Activated T-cell treated with anti-CD3 and anti-CD28 coated beads, Interleukin-2, amount 50 U/mL, for 4 hours (primary cell): ENCODE results near the gene TIMMDC1. TPM values are rescaled to one million over a fixed set of nuclear protein-coding genes. Genes with fewer than 3 reads are reported as not detected.

Source experiments
- ATAC-seq, 2 donors: fragments of 200-7000 bp; cut with Tn5 transposase; one replicate each; pipeline ENCODE4 v1.10.0; 2021
- DNase-seq: peaks from one replicate; pipeline ENCODE4 v3.0.0-alpha.2; 2020
- H3K27me3 Mint-ChIP-seq: one replicate; pipeline ENCODE4 v1.8.0; 2021; ENCODE audit warnings: low read depth, mixed read lengths
- H3K36me3 Mint-ChIP-seq: one replicate; pipeline ENCODE4 v1.8.0; 2022; ENCODE audit warnings: mixed read lengths; ENCODE audit not compliant: insufficient read depth
- H3K4me1 Mint-ChIP-seq: one replicate; pipeline ENCODE4 v1.8.0; 2021; ENCODE audit warnings: low read depth, mixed read lengths
- H3K4me3 Mint-ChIP-seq: one replicate; pipeline ENCODE4 v1.8.0; 2021; ENCODE audit warnings: mild to moderate bottlenecking, moderate library complexity, mixed read lengths
- H3K9me3 Mint-ChIP-seq: one replicate; pipeline ENCODE4 v1.8.0; 2021; ENCODE audit warnings: mixed read lengths
- total RNA-seq, 3 donors: library from RNA; stranded (reverse); gene quantifications; one replicate each; pipeline ENCODE4 v1.2.1, GENCODE V29; 2021

The TIMMDC1 gene, protein sequence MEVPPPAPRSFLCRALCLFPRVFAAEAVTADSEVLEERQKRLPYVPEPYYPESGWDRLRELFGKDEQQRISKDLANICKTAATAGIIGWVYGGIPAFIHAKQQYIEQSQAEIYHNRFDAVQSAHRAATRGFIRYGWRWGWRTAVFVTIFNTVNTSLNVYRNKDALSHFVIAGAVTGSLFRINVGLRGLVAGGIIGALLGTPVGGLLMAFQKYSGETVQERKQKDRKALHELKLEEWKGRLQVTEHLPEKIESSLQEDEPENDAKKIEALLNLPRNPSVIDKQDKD
- 100 to 1,000 TPM; 112 to 120 (median 118) TPM for total RNA-seq

DNA sequence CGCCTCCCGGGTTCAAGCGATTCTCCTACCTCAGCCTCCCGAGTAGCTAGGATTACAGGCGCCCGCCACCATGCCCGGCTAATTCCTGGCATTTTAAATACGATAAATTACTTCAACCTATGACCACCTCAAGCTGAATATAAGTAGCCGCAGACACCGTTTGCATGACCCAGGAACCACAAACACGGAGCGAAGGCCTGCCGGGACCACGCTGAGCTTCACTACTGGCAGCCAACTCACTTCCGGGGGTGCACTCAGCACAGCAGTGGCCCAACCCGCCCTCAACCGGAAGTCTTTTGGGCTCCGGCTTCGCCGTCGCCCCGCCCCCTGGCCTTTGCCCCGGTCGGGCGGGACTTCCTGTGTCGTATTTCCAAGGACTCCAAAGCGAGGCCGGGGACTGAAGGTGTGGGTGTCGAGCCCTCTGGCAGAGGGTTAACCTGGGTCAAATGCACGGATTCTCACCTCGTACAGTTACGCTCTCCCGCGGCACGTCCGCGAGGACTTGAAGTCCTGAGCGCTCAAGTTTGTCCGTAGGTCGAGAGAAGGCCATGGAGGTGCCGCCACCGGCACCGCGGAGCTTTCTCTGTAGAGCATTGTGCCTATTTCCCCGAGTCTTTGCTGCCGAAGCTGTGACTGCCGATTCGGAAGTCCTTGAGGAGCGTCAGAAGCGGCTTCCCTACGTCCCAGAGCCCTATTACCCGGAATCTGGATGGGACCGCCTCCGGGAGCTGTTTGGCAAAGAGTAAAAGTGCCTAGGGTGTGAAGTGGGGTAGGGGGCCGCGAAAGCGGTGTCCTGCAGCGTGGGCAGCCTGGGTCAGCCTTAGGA lies at the start of gene TIMMDC1:
TIMMDC1 (plus strand) TSS at position 362 of the 826 bp plus-strand sequence; CDS start at position 549, 187 bp downstream.
- DNase-seq (peak; percentile 97), ATAC-seq (peak; percentile 99 to 100)
- H3K4me1 Mint-ChIP-seq, result peaks cover 27% of the 10 kb centered on the region
- peak within 1 kb of the TSS; percentile 92 for H3K4me3 Mint-ChIP-seq
- no peaks in the 10 kb centered on the region for H3K9me3 Mint-ChIP-seq
- peaks cover 12% of the 10 kb centered on the region for H3K36me3 Mint-ChIP-seq
- no peaks in the 10 kb centered on the region for H3K27me3 Mint-ChIP-seq

DNA sequence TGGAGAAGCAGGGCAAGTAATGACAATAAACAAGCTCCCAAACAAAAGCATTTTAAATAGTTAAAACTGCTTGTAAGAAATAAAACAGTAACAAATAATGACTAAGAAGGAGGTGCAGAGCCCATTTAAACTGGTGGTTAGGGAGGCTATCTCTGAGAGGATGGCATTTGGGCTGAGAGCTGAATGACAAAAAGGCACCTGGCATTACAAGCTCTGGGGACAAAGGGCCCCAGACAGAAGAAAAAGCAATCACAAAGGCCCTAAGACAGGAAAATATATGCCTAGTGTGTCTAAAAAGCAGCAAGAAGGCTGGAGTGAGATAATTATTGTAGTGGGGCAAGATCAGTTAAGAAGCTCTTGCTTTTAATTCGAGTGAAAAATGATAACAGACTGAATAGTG lies 44.5 kb upstream of the TIMMDC1 start:
- ATAC-seq (no peak), DNase-seq (no peak)
- Mint-ChIP-seq H3K9me3 (no peaks in the 10 kb centered on the region), H3K4me1 (peaks cover 6% of the 10 kb centered on the region), H3K4me3 (no peak overlapping the region), H3K27me3 (no peaks in the 10 kb centered on the region), H3K36me3 (peaks cover 38% of the 10 kb centered on the region)

DNA sequence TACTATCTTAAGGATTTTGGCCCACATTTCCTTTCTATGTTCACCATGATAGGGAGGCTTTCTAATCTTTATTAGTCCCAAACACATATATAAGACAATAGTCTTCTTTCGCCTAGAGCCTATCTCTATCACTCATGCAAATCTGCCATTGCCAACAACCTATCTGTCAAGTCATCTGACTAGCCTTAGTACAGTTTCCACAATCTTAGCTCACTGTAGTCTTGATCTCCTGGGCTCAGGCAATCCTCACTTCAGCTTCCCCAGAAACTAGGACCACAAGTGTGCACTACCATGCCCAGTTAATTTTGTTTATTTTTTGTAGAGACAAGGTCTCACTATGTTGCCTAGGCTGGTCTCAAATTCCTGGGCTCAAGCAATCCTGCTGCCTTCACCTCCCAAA lies 41.9 kb upstream of the TIMMDC1 start:
- H3K4me1 Mint-ChIP-seq, result peaks cover 12% of the 10 kb centered on the region
- no peak for ATAC-seq

DNA sequence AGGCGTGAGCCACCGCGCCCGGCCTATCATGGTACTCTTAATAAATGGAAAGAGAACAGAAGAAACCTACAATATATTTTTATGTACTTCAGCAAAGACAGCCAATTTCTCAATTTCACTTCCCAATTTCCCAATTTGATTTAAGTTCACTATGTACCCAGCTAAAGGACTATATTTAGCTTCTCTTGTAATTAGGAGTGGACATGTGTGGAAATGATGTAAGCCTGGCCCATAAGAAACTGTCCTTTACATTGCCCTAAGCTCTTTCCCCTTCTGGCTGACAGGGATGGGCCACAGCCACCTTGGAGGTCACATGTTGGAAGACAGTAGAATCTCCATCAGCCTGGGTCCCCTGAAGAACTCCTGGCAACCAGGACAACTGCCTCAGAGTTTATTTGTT lies 41.1 kb upstream of the TIMMDC1 start:
- Mint-ChIP-seq H3K27me3 (no peaks in the 10 kb centered on the region), H3K9me3 (no peaks in the 10 kb centered on the region), H3K36me3 (peaks cover 41% of the 10 kb centered on the region), H3K4me1 (peaks cover 18% of the 10 kb centered on the region), H3K4me3 (no peak overlapping the region)
- no peak for DNase-seq
- ATAC-seq, result no peak

More for the DNA sequence above, 41.9 kb upstream of the TIMMDC1 start:
- DNase-seq, result no peak
- H3K9me3 Mint-ChIP-seq, result no peaks in the 10 kb centered on the region
- H3K36me3 Mint-ChIP-seq, result peaks cover 41% of the 10 kb centered on the region
- no peaks in the 10 kb centered on the region for H3K27me3 Mint-ChIP-seq
- H3K4me3 Mint-ChIP-seq, result no peak overlapping the region

DNA sequence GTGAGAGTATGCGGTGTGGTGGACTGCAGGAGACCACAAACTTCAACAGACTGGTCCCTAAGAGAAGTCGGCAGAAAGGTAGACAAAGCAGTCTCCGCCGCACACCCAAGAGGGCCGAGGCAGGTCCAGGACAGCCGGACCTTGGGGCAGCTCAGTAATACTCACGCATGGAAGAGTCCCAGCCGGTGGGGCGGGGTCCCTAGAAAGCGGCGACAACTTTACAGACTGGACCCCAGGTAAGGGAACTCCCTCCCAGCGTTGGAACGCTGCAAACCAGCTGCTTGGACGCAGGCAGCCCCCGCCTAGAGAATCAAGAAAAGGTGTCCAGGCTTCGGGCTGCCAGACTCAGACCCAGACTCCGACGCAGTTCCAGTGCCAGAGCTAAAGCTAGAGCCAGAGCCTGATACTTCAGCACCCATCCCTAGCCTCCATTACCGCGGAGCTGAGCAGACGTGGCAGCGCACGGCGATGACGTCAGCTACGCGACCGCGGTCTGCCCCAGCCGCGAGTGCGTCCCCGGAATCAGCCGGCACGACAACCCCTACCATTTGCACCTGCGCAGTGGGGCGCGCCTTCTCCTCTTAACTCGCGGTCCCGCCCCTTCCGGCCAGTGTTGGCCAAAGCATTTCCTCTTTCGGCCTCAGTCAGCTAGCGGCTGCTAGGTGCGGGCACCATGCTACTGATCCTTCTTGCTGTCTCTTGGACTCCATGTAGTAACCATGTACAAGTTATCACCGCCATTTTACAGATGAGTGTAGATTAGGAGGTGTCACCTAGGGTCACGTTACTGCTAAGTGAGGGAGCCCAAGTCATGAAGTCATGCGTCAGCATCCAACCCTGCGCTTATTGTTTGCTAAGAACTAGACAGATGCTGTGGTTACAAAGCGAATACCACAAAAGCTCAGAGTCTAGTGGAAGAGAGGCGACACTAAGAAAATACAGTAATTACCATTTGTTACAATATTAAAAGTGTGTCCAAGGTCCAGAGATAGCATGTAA lies 34.9 kb upstream of the TIMMDC1 start, which contains the start of gene TMEM39A:
TMEM39A (minus strand) TSS at position 445 of the 999 bp plus-strand sequence. CDS start 1,541 bp downstream, outside the sequence.
- peak within 1 kb of the TSS; percentile 98 for H3K4me3 Mint-ChIP-seq
- no peaks in the 10 kb centered on the region for H3K9me3 Mint-ChIP-seq
- peak; percentile 98 for DNase-seq
- peaks cover 27% of the 10 kb centered on the region for H3K4me1 Mint-ChIP-seq
- peaks cover 16% of the 10 kb centered on the region for H3K36me3 Mint-ChIP-seq
- no peaks in the 10 kb centered on the region for H3K27me3 Mint-ChIP-seq
- peak; percentile 86 to 90 for ATAC-seq

DNA sequence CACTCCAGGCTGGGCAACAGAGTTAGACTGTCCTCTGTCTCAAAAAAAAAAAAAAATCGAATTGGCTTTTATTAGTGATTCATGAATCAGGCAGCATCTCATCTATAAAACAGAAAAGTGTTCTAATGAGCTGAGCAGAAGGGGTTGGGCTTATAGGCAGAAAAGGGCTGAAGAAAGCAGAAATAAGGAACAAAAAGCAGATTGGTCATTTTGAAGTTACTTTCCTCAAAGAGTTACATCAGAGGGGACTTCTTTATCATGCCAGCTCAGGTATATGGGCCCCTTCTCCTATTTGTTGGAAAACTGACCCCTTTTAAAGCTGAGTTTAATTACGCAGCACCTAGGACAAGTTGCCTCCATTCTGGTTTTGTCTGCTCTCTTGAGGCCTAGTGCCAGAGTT lies 30.3 kb upstream of the TIMMDC1 start:
- Mint-ChIP-seq H3K4me1 (peaks cover 38% of the 10 kb centered on the region), H3K27me3 (no peaks in the 10 kb centered on the region), H3K36me3 (peaks cover 12% of the 10 kb centered on the region), H3K9me3 (no peaks in the 10 kb centered on the region), H3K4me3 (peak overlapping the region; percentile 96)
- ATAC-seq, result no peak
- no peak for DNase-seq

DNA sequence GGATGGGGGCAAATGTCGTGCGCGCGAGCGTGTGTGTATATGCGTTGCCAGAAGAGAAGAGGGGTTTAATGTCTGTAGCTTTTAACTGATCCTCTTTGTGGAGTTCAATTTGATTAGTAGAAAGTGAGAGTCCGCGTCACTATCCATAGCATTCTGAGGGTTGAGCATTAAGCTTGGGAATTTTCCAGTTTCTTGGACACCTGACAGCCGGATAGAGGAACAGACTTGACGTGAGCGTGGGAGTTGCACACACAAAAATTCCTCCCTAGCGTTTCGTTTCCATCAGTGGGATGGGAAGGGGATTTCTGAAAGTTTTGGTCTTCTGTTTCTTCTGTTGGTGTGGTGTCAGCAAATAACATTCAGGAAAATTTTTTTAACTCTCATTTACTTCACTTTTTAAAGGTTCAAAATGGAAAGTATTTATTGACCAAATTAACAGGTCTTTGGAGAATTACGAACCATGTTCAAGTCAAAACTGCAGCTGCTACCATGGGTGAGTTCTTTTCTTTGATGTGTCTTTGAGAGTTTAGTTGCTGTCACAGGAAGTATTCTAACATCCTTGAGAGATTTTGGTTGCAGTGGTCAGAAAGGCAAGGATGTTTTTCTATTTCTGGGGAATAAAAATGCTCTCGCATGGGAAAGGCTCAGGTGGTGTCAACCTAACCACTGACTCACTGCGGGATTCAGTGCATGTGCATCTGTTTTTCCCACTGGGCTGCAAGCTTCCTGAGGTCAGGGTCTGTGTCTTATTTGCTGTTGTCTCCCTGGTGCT lies 28.7 kb upstream of the TIMMDC1 start:
- no peak for ATAC-seq
- no peak for DNase-seq
- H3K36me3 Mint-ChIP-seq, result peaks cover 12% of the 10 kb centered on the region
- peak overlapping the region; percentile 96 for H3K4me3 Mint-ChIP-seq
- H3K27me3 Mint-ChIP-seq, result no peaks in the 10 kb centered on the region
- no peaks in the 10 kb centered on the region for H3K9me3 Mint-ChIP-seq
- peaks cover 30% of the 10 kb centered on the region for H3K4me1 Mint-ChIP-seq

DNA sequence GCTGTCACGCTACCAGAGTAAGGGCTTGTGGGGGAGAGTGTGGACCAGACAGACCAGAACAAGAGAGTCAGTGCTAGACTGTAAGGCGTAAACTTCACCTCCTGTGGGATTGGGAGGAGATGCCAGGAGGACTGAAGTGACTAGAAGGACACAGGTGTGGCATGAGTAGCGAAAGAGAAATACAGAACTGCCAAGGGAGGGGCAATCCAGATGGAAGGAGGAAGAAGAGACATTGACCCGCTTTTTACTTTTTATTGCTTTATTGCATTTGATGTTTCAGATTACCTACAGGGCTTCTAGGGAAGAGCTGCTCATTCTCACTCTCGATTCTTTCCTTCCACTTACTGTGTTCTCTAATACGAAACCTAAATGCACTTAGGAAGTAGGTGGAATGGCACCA lies 27.5 kb upstream of the TIMMDC1 start:
- no peak for ATAC-seq
- DNase-seq, result no peak
- H3K36me3 Mint-ChIP-seq, result peaks cover 15% of the 10 kb centered on the region
- peak overlapping the region; percentile 56 for H3K4me3 Mint-ChIP-seq
- H3K9me3 Mint-ChIP-seq, result no peaks in the 10 kb centered on the region
- peaks cover 30% of the 10 kb centered on the region for H3K4me1 Mint-ChIP-seq
- no peaks in the 10 kb centered on the region for H3K27me3 Mint-ChIP-seq

DNA sequence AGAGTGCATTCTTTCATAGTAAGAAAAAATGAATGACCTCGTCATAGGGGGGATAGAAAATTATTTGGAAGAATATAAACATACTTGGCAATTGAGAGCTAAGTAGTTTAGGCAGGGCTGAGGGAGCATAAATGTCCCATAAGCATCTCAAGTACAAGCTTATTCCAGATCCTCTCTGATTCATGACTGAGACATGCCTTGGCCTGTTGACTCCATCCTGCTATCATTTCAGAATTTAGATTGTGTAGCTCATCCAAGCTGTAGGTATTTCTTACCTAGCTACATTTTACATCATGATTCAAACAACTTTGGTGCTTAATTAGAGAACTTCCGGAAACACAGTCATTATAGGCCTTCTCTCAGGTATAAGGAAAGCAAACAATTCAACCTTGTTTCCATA lies 17.3 kb upstream of the TIMMDC1 start:
- no peak overlapping the region for H3K4me3 Mint-ChIP-seq
- no peaks in the 10 kb centered on the region for H3K4me1 Mint-ChIP-seq
- H3K27me3 Mint-ChIP-seq, result no peaks in the 10 kb centered on the region
- peaks cover 39% of the 10 kb centered on the region for H3K36me3 Mint-ChIP-seq
- H3K9me3 Mint-ChIP-seq, result no peaks in the 10 kb centered on the region
- DNase-seq (no peak), ATAC-seq (no peak)

DNA sequence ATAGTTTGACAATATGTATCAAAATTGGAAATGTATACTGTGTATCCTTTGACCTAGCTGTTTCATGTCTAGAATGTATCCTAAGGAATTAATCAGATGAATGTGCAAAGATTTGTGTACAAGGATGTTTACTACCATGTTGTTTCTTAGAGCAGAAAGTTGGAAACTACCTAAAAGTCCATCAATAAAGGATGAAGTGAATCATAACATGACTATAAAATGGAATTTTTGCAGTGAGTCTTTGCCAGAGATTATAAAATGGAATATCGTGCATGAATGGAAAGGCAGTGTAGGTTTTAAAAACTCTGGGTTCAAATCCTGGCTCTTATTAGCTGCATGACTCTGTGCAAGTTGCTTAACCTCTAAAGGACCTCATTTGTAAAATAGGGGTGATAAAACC lies 15.2 kb upstream of the TIMMDC1 start:
- ATAC-seq (no peak), DNase-seq (no peak)
- Mint-ChIP-seq H3K4me1 (no peaks in the 10 kb centered on the region), H3K9me3 (no peaks in the 10 kb centered on the region), H3K4me3 (no peak overlapping the region), H3K27me3 (no peaks in the 10 kb centered on the region), H3K36me3 (peaks cover 29% of the 10 kb centered on the region)

DNA sequence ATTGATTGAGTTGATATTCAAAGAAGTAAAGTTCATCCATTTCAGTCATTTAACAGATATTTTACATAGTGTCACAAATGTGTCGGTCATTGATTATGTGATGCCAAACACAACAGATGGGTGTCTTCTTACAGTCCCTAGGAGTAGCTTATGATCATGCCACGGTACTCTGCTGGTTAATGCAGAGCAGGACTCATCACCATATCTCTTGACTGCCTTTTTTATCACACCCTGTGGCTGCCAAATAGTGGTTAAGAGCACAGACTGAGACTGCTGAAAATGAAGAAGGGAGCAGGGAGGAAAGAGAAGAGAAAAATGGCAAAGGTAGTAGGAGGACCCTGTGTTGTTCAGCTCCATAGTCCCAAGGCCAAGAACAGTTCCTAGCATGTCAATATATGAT lies 12.8 kb upstream of the TIMMDC1 start:
- Mint-ChIP-seq H3K4me1 (no peaks in the 10 kb centered on the region), H3K9me3 (no peaks in the 10 kb centered on the region), H3K4me3 (no peak overlapping the region), H3K36me3 (peaks cover 21% of the 10 kb centered on the region), H3K27me3 (no peaks in the 10 kb centered on the region)
- no peak for ATAC-seq
- no peak for DNase-seq

DNA sequence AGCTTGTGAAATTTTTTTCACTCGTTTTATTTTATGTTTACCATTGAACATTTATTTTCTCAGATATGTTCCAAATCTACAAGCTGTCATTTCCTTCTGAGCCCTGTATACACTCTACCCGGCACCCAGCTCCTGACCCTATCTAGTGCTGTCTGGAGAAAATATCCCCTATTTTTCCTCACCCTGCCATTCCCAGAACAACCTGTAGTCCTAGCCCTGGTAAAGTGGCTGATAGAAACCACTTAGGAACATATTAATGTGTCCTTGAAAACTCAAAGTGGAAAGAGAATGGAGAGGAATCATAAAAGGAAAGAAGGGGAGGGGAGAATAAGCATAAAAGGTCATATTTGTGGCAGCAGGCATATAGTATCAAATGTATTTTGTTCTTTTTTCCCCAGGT lies 8.2 kb upstream of the TIMMDC1 start:
- no peak for ATAC-seq
- no peak overlapping the region for H3K4me3 Mint-ChIP-seq
- H3K36me3 Mint-ChIP-seq, result peaks cover 23% of the 10 kb centered on the region
- no peaks in the 10 kb centered on the region for H3K9me3 Mint-ChIP-seq
- DNase-seq, result no peak
- H3K27me3 Mint-ChIP-seq, result no peaks in the 10 kb centered on the region
- H3K4me1 Mint-ChIP-seq, result peaks cover 4% of the 10 kb centered on the region

DNA sequence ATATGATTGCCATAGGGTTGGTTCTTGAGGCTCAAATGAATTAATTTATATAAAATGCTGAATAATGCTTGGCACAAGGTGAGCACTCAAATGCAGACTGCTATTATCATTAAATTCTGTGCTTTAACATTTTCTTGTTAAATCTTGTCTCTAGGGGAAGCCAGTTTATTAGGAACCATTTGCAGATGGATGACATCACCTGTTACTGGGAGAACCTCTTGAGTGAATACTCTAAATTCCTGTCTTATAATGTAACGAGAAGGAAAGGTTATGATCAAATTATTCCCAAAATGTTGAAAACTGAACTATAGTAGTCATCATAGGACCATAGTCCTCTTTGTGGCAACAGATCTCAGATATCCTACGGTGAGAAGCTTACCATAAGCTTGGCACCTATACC lies 6.2 kb upstream of the TIMMDC1 start:
- Mint-ChIP-seq H3K36me3 (peaks cover 17% of the 10 kb centered on the region), H3K4me1 (peaks cover 4% of the 10 kb centered on the region), H3K9me3 (no peaks in the 10 kb centered on the region), H3K4me3 (no peak overlapping the region), H3K27me3 (no peaks in the 10 kb centered on the region)
- DNase-seq, result no peak
- no peak for ATAC-seq
